Small intestine (tissue), 7 donors: ENCODE data around the gene SLC35E3. TPM values are rescaled to one million over a fixed set of nuclear protein-coding genes. Genes with fewer than 3 reads are reported as not detected.

Experiments used
- DNase-seq, 2 donors: peaks; one replicate each; pipeline versions ENCODE4 v3.0.0 to v3.0.0-alpha.2; 2013
- FAIRE-seq: peaks from 2 replicates; lab custom pipeline; 2012; peaks lifted over from hg19 to GRCh38; lab: Jason Lieb, UNC
- H3K27ac ChIP-seq, 3 donors: one replicate each; pipeline ENCODE4 v1.5.1; 2013; ENCODE audit warnings: low read length in 2 of 3, mild to moderate bottlenecking in 2 of 3, control low read depth in 1 of 3, inconsistent platforms in 1 of 3, low read depth in 1 of 3, moderate library complexity in 1 of 3
- H3K27me3 ChIP-seq, 3 donors: one replicate each; pipeline ENCODE4 v1.6.1; 2013; ENCODE audit warnings: low read length in 3 of 3, inconsistent platforms in 1 of 3; ENCODE audit not compliant: control insufficient read depth in 3 of 3, insufficient read depth in 3 of 3
- H3K36me3 ChIP-seq, 3 donors: one replicate each; pipeline ENCODE4 v1.6.1; 2013; ENCODE audit warnings: low read length in 3 of 3, inconsistent platforms in 1 of 3, low read depth in 1 of 3, mild to moderate bottlenecking in 1 of 3, moderate library complexity in 1 of 3; ENCODE audit not compliant: control insufficient read depth in 3 of 3, insufficient read depth in 2 of 3
- H3K4me1 ChIP-seq, 3 donors: one replicate each; pipeline ENCODE4 v1.6.1; 2013; ENCODE audit warnings: low read length in 2 of 3, inconsistent platforms in 1 of 3, low read depth in 1 of 3, mild to moderate bottlenecking in 1 of 3, moderate library complexity in 1 of 3; ENCODE audit not compliant: control insufficient read depth in 3 of 3, insufficient read depth in 2 of 3
- H3K4me3 ChIP-seq, 3 donors: one replicate each; pipeline ENCODE4 v1.5.1; 2013; ENCODE audit warnings: low read length in 3 of 3, control low read depth in 1 of 3, inconsistent platforms in 1 of 3, low read depth in 1 of 3, mild to moderate bottlenecking in 1 of 3, moderate library complexity in 1 of 3
- H3K9me3 ChIP-seq, 2 donors: one replicate each; pipeline ENCODE4 v1.6.1; 2013; ENCODE audit warnings: low read depth in 1 of 2, low read length in 1 of 2; ENCODE audit not compliant: control insufficient read depth in 2 of 2, insufficient read depth in 1 of 2
- WGBS, 3 donors: extraction: QIAGEN DNeasy Blood & Tissue Kit; methylation state at CpG; one replicate each; pipeline ENCODE4 v1.1.7; 2013; 5-methylcytosine and 5-hydroxymethylcytosine counted together
- polyA plus RNA-seq, 4 donors: library from polyadenylated mRNA; stranded (reverse) in 3 of 4; unstranded in 1 of 4; fragments of 200-250 nt in 3 of 4; fragments of 120-200 nt in 1 of 4; gene quantifications; one replicate each; pipeline versions ENCODE4 v1.2.1 to v1.2.3, GENCODE V29; 2013
- donor health status: healthy with polysubstance abuse.
- donor health status: control.
- donor health status: control.
- donor health status: Bipolar disorder and iron deficiency.
- donor health status: healthy.

SLC35E3 gene
- polyA plus RNA-seq, 4 donors, result 0.27 to 8.2 (median 1.7) TPM

DNA sequence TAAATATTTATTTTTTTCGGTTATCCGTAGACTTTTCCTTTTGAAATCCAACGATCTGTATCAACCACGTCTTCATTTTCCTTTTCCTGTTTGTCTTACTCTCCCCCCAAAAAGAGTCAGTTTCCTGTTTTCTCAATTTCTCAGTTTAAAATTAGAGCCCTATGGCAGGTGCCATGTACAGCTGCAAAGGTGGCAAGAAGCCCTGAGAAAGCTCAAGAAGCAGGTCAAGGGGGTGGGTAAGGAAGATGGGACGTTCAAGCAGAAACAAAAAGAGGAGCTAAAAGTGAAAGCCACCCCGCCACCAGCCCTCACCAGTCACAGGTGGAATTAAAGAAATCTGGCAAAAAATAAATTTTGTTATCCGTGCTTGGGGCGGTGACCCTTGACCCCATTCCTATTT is 26.7 kb downstream of the SLC35E3 start:
- Histone ChIP-seq H3K27me3 (no peaks in the 10 kb centered on the region), H3K4me3 (no peak overlapping the region), H3K36me3 (no peaks in the 10 kb centered on the region), H3K9me3 (no peaks in the 10 kb centered on the region), H3K27ac (no peak overlapping the region), H3K4me1 (no peaks in the 10 kb centered on the region)
- FAIRE-seq (no peak), DNase-seq (no peak)
- 61 to 82% (median 74%) methylated on average over 8 of the region's 8 CpGs for WGBS, 3 donors

DNA sequence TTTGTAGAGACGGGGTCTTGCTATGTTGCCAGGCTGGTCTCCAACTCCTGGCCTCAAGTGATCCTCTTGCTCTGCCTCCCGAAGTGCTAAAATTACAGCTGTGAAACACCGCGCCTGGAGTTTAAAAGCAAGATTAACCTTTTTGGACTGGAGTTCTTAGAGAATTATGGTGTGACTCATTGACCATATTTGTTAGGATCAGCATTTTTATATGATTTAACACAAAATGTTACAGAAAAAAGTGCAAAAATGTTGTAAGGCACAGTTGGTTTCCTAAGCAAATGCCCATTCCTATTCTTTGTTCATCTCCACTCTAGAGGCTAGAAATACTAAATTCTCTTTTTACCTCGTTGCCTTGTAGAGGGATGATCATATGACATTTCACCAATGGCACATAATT is 27.6 kb downstream of the SLC35E3 start:
- Histone ChIP-seq H3K27ac (no peak overlapping the region), H3K27me3 (no peaks in the 10 kb centered on the region), H3K9me3 (no peaks in the 10 kb centered on the region), H3K4me1 (no peaks in the 10 kb centered on the region), H3K4me3 (no peak overlapping the region), H3K36me3 (no peaks in the 10 kb centered on the region)
- FAIRE-seq (no peak), DNase-seq (no peak)
- WGBS, 3 donors, result 89 to 94% (median 90%) methylated on average over 5 of the region's 5 CpGs

DNA sequence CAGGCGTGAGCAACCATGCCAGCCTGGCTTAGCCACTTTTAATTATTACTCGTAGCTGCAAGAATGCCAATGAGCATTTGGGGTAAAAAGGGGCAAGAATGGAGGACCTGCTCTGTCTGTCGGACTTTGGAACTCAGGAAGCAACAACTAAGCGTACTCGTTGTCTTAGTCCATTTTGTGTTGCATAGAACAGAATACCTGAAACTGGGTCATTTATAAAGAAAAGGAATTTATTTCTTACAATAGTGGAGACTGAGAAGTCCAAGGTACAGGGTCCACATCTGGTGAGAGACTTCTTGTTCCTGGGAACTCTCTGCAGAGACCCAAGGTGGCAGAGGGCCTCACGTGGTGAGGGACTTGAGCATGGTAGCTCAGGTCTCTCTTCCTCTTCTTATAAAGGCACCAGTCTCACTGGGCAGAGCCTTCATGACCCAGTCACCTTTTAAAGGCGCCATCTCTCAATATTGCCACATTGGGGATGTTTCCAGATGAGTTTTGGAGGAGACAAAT is 29.2 kb downstream of the SLC35E3 start:
- no peaks in the 10 kb centered on the region for H3K36me3 ChIP-seq
- FAIRE-seq, result no peak
- 88 to 92% (median 91%) methylated on average over 7 of the region's 7 CpGs for WGBS, 3 donors
- no peaks in the 10 kb centered on the region for H3K27me3 ChIP-seq
- DNase-seq, result peak in 1 of 2 donors; percentile 60
- no peaks in the 10 kb centered on the region for H3K4me1 ChIP-seq
- no peak overlapping the region for H3K27ac ChIP-seq
- H3K9me3 ChIP-seq, result no peaks in the 10 kb centered on the region
- no peak overlapping the region for H3K4me3 ChIP-seq

- WGBS, 3 donors, result 76 to 80% (median 79%) methylated on average over 5 of the region's 5 CpGs
- no peaks in the 10 kb centered on the region for H3K36me3 ChIP-seq
- no peak for FAIRE-seq
- H3K27ac ChIP-seq, result no peak overlapping the region
- H3K27me3 ChIP-seq, result no peaks in the 10 kb centered on the region
- H3K9me3 ChIP-seq, result no peaks in the 10 kb centered on the region
- H3K4me1 ChIP-seq, result no peaks in the 10 kb centered on the region
- no peak for DNase-seq
- H3K4me3 ChIP-seq, result no peak overlapping the region
Observed at GRCh38 chr12:68776976-68777610, 31.1 kb downstream of the SLC35E3 start.

GRCh38 chr12:68779280-68779679 is 33.3 kb downstream of the SLC35E3 start:
- no peak overlapping the region for H3K27ac ChIP-seq
- no peaks in the 10 kb centered on the region for H3K9me3 ChIP-seq
- H3K27me3 ChIP-seq, result no peaks in the 10 kb centered on the region
- FAIRE-seq, result no peak
- DNase-seq, result no peak
- no peaks in the 10 kb centered on the region for H3K4me1 ChIP-seq
- H3K36me3 ChIP-seq, result no peaks in the 10 kb centered on the region
- H3K4me3 ChIP-seq, result no peak overlapping the region

- Histone ChIP-seq H3K9me3 (no peaks in the 10 kb centered on the region), H3K4me1 (no peaks in the 10 kb centered on the region), H3K4me3 (no peak overlapping the region), H3K27me3 (no peaks in the 10 kb centered on the region), H3K36me3 (no peaks in the 10 kb centered on the region), H3K27ac (no peak overlapping the region)
- WGBS, 3 donors, result 91 to 96% (median 95%) methylated on average over 6 of the region's 6 CpGs
- DNase-seq, result no peak
- no peak for FAIRE-seq
Observed at GRCh38 chr12:68780731-68781130, 34.8 kb downstream of the SLC35E3 start.

DNA sequence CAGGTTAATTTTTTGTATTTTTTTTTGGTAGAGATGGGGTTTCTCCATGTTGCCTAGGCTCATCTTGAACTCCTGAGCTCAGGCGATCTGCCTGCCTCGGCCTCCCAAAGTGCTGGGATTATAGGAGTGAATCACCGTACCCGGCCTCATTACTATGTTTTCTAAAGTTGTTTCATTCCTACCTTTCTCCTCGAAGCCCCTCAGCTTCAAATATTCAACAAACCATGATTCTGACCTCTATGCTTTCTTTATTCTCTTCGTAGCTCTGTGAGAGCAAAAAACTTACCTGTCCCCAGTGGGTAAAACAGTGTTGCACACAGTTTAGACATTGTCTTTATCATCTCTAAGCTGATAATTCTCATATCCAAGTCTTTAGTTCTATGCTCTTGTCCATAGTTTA is 35.8 kb downstream of the SLC35E3 start:
- Histone ChIP-seq H3K4me1 (no peaks in the 10 kb centered on the region), H3K27me3 (no peaks in the 10 kb centered on the region), H3K27ac (no peak overlapping the region), H3K9me3 (no peaks in the 10 kb centered on the region), H3K4me3 (no peak overlapping the region), H3K36me3 (no peaks in the 10 kb centered on the region)
- WGBS, 3 donors, result 92 to 95% (median 92%) methylated on average over 6 of the region's 6 CpGs
- no peak for FAIRE-seq
- no peak for DNase-seq

DNA sequence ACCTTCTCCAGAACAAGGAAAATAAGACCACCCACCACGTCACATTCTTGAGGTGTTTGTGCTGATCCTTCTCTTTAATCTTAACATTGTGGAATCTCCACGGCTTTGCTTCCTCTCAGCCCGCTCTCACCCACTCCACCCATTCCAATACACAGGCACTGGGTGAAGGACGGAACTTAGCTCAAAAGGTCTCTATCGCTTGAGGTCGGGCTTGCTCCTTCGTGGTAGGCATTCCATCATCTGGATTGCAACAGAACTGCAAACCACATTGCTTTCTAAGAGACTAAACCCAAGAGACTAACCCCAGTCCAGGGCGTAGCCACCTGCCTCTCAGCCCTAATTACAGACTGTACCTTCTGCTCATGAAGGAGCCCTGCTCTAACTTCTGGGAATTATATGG is 38.0 kb downstream of the SLC35E3 start:
- 77 to 94% (median 92%) methylated on average over 8 of the region's 8 CpGs for WGBS, 3 donors
- H3K4me3 ChIP-seq, result no peak overlapping the region
- DNase-seq (no peak), FAIRE-seq (no peak)
- H3K27ac ChIP-seq, result no peak overlapping the region
- H3K9me3 ChIP-seq, result no peaks in the 10 kb centered on the region
- no peaks in the 10 kb centered on the region for H3K27me3 ChIP-seq
- H3K36me3 ChIP-seq, result no peaks in the 10 kb centered on the region
- peaks cover 0 to 11% (median 3%) of the 10 kb centered on the region in 3 donors for H3K4me1 ChIP-seq

DNA sequence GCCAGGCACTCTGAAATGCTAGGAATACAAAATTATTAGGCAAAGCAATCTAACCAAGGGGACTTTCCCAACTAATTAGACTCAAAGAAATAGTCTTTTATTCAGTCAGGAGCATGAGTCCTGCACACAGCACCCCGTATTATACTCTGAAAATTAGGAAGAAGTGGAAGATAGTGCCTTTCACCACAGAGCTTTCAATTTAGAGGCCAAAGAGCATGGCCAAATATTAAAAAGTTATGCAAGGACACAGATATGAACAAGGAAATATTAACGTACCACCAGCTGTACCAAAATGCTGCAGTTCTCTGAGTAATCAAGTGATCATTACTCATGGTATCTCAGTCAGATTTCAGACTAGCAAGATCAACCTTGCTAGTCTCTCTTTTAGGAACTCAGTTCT is 39.4 kb downstream of the SLC35E3 start:
- Histone ChIP-seq H3K36me3 (no peaks in the 10 kb centered on the region), H3K27ac (no peak overlapping the region), H3K4me3 (no peak overlapping the region), H3K9me3 (no peaks in the 10 kb centered on the region), H3K4me1 (peaks cover 0 to 14% (median 5%) of the 10 kb centered on the region in 3 donors), H3K27me3 (no peaks in the 10 kb centered on the region)
- DNase-seq, result no peak
- no peak for FAIRE-seq
- 36 to 54% (median 50%) methylated on average over 2 of the region's 2 CpGs for whole genome bisulfite sequencing, 3 donors
